ENCODE results near the gene PLPPR5.

GRCh38 chr1:98903261-98903660 lies 101.4 kb downstream of the PLPPR5 start:
- TF ChIP-seq CTCF (IDR thresholded peaks at IDR 0.05) (no peak), EZH2 (IDR thresholded peaks at IDR 0.05) (no peak), EZH2phosphoT487 (IDR thresholded peaks at IDR 0.05) (no peak)
